GM18873 (cell line): ENCODE results near the gene FAM168A.
"Not testable (repeated sequence)": the region's sequence is repeated elsewhere in the genome, so short reads cannot be mapped to it uniquely, and the experiment has no call there.

Source experiments
- ATAC-seq: cut with Tn5 transposase; IDR thresholded peaks from one replicate; pipeline ENCODE4 v1.9.1; 2021; ENCODE audit warnings: mild to moderate bottlenecking, moderate library complexity, moderate number of reproducible peaks; ENCODE audit not compliant: unreplicated experiment, low FRiP score

Gene FAM168A

GRCh38 chr11:73475549-73476095 is 122.3 kb downstream of the FAM168A start:
- no peak for ATAC-seq

- no peak for ATAC-seq
These were observed 124.7 kb downstream of the FAM168A start for GRCh38 chr11:73473252-73473651.

GRCh38 chr11:73470036-73470612 is 127.8 kb downstream of the FAM168A start:
- ATAC-seq = not testable (repeated sequence)

- ATAC-seq = no peak
These were observed 128.5 kb downstream of the FAM168A start for GRCh38 chr11:73469401-73469800.

GRCh38 chr11:73468590-73469161 is 129.2 kb downstream of the FAM168A start:
- ATAC-seq = no peak

- ATAC-seq = no peak
These were observed 130.4 kb downstream of the FAM168A start for GRCh38 chr11:73467505-73467904.

GRCh38 chr11:73466643-73467042 is 131.3 kb downstream of the FAM168A start:
- no peak for ATAC-seq

GRCh38 chr11:73465871-73466270 is 132.0 kb downstream of the FAM168A start:
- no peak for ATAC-seq

- no peak for ATAC-seq
These were observed 132.8 kb downstream of the FAM168A start for GRCh38 chr11:73465023-73465675.

GRCh38 chr11:73464347-73464746 is 133.6 kb downstream of the FAM168A start:
- ATAC-seq = no peak

- no peak for ATAC-seq
These were observed 134.6 kb downstream of the FAM168A start for GRCh38 chr11:73463359-73463758.

- no peak for ATAC-seq
These were observed 135.9 kb downstream of the FAM168A start for GRCh38 chr11:73461964-73462363.

- no peak for ATAC-seq
These were observed 136.5 kb downstream of the FAM168A start for GRCh38 chr11:73461335-73461840.

- ATAC-seq = no peak
These were observed 139.7 kb downstream of the FAM168A start for GRCh38 chr11:73458201-73458600.

- no peak for ATAC-seq
These were observed 142.9 kb downstream of the FAM168A start for GRCh38 chr11:73454987-73455386.

- no peak for ATAC-seq
These were observed 144.3 kb downstream of the FAM168A start for GRCh38 chr11:73453562-73453961.

GRCh38 chr11:73452726-73453125 is 145.2 kb downstream of the FAM168A start:
- no peak for ATAC-seq

GRCh38 chr11:73451896-73452295 is 146.0 kb downstream of the FAM168A start:
- ATAC-seq = no peak

- no peak for ATAC-seq
These were observed 151.1 kb downstream of the FAM168A start for GRCh38 chr11:73446766-73447165.

GRCh38 chr11:73445980-73446379 is 151.9 kb downstream of the FAM168A start:
- ATAC-seq = no peak

- ATAC-seq = no peak
These were observed 158.7 kb downstream of the FAM168A start for GRCh38 chr11:73439002-73439843.
